Esophagus muscularis mucosa (tissue), 4 donors: Measurements from ENCODE around the gene DDX39A.

Source experiments
- EP300 ChIP-seq: sonication (generic); formaldehyde crosslinking; IDR thresholded peaks from one replicate; pipeline ENCODE4 v1.6.1; 2017; ENCODE audit warnings: antibody characterized with exemption
- POLR2A ChIP-seq: fragments of 450-650 bp; IDR thresholded peaks from one replicate; pipeline ENCODE4 v1.6.1; 2017; ENCODE audit warnings: antibody characterized with exemption, moderate library complexity, mild to moderate bottlenecking, low read depth
- TF ChIP-seq, protein P1 (sequence below), 3 experiments: fragments of 200-600 bp in 2 of 3; fragments of 450-650 bp in 1 of 3; sonication (generic) in 2 of 3; IDR thresholded peaks; one replicate each; pipeline ENCODE4 v1.5.1; 2017 to 2019; ENCODE audit warnings: antibody characterized with exemption in 3 of 3, mild to moderate bottlenecking in 2 of 3, moderate library complexity in 1 of 3

DNA sequence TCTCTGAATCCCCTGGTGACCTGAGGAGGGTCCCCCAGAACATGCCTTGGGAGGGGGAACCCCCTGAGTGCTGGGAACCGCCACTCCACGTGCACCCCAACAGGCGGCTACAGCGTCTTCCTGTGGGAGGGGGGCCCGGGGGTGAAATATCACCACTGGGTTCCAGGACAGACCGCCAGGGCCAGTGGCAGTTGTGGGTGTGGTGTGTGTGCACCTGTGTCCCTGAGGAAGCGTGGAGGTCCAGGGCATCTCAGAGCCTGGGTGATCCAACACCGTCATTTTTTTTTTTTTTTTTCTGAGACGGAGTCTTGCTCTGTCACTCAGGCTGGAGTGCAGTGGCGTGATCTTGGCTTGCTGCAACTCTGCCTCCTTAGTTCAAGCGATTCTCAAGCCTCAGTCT, 33.6 kb downstream of the DDX39A start:
- TF ChIP-seq, protein P1, sequence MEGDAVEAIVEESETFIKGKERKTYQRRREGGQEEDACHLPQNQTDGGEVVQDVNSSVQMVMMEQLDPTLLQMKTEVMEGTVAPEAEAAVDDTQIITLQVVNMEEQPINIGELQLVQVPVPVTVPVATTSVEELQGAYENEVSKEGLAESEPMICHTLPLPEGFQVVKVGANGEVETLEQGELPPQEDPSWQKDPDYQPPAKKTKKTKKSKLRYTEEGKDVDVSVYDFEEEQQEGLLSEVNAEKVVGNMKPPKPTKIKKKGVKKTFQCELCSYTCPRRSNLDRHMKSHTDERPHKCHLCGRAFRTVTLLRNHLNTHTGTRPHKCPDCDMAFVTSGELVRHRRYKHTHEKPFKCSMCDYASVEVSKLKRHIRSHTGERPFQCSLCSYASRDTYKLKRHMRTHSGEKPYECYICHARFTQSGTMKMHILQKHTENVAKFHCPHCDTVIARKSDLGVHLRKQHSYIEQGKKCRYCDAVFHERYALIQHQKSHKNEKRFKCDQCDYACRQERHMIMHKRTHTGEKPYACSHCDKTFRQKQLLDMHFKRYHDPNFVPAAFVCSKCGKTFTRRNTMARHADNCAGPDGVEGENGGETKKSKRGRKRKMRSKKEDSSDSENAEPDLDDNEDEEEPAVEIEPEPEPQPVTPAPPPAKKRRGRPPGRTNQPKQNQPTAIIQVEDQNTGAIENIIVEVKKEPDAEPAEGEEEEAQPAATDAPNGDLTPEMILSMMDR (IDR thresholded peaks at IDR 0.05): no peak
- TF ChIP-seq POLR2A (no peak), EP300 (no peak)
